AG04449 (cell line): ENCODE data around the gene REEP2.
"Not testable (repeated sequence)": the region's sequence is repeated elsewhere in the genome, so short reads cannot be mapped to it uniquely, and the experiment has no call there.

Experiments
- CTCF ChIA-PET: fragments of 350-600 bp; formaldehyde crosslinking; extraction: SDS; loops from one replicate; lab custom pipeline; 2021; ENCODE audit warnings: antibody characterized with exemption; lab: Yijun Ruan, JAX
- POLR2A ChIA-PET: fragments of 400-600, 350-600 bp; formaldehyde crosslinking; extraction: SDS; loops from one replicate; lab custom pipeline; 2020; ENCODE audit warnings: antibody characterized with exemption, inconsistent platforms; lab: Yijun Ruan, JAX
- DNase-seq: peaks from one replicate; pipeline ENCODE4 v3.0.0-alpha.2; 2010; ENCODE audit warnings: low read depth, low spot score
- H3K4me3 ChIP-seq: 2 replicates; pipeline ENCODE4 v1.5.1; 2011; ENCODE audit warnings: low read depth, mild to moderate bottlenecking, control low read depth, low read length
- CTCF ChIP-seq: IDR thresholded peaks from one replicate; pipeline ENCODE4 v1.5.1; 2011; ENCODE audit warnings: mild to moderate bottlenecking, moderate library complexity, low read length, control low read depth, inconsistent platforms; ENCODE audit not compliant: insufficient read depth; ENCODE audit errors: missing control alignments

Gene REEP2

GRCh38 chr5:138410996-138411640, 27.7 kb upstream of the REEP2 start:
- H3K4me3 ChIP-seq, POLR2A ChIA-PET, DNase-seq: not testable (repeated sequence)
- TF ChIP-seq CTCF, result peak; percentile 37
- CTCF ChIA-PET, result interaction anchor here (0.7 to 3.6 kb wide), 13 partner anchors 9 to 781 kb away, joined by 3 to 18 read pairs (median 4); partner anchors contain the start of gene KIF20A

- no peak for TF ChIP-seq CTCF
- ChIA-PET CTCF (no interaction called here), POLR2A (no interaction called here)
- DNase-seq, result no peak
- H3K4me3 ChIP-seq, result no peak overlapping the region
These were observed 20.4 kb upstream of the REEP2 start for GRCh38 chr5:138418444-138418843.

- DNase-seq, result no peak
- CTCF ChIA-PET, result interaction anchor here (0.8 to 2.0 kb wide), 9 partner anchors 8 to 203 kb away, joined by 3 to 8 read pairs (median 4); no protein-coding TSS in a partner anchor
- POLR2A ChIA-PET, result no interaction called here
- no peak overlapping the region for H3K4me3 ChIP-seq
- TF ChIP-seq CTCF, result no peak
These were observed 13.8 kb upstream of the REEP2 start for GRCh38 chr5:138425079-138425478.

GRCh38 chr5:138435943-138436342, 2.9 kb upstream of the REEP2 start:
- ChIA-PET CTCF (interaction anchor here (1.1 to 9.5 kb wide), 3 partner anchors 14 to 84 kb away, joined by 3 to 86 read pairs (median 6); partner anchors contain the start of gene KDM3B), POLR2A (no interaction called here)
- no peak for DNase-seq
- TF ChIP-seq CTCF, result no peak
- no peak overlapping the region for H3K4me3 ChIP-seq

- ChIA-PET CTCF (interaction anchor here (0.9 to 9.5 kb wide), 9 partner anchors 12 to 110 kb away, joined by 3 to 86 read pairs (median 5); partner anchors contain the start of gene EGR1), POLR2A (interaction anchor here (0.6 to 0.8 kb wide), 2 partner anchors 21 to 109 kb away, joined by 3 to 4 read pairs; no protein-coding TSS in a partner anchor)
- no peak for TF ChIP-seq CTCF
- H3K4me3 ChIP-seq, result peak overlapping the region; percentile 65
- no peak for DNase-seq
These were observed 694 bp upstream of the REEP2 start for GRCh38 chr5:138438003-138438723.
